Heart left ventricle (tissue), 16 donors: Measurements from ENCODE around the gene SLC4A4. TPM values are rescaled to one million over a fixed set of nuclear protein-coding genes. Genes with fewer than 3 reads are reported as not detected.
A peak's percentile ranks its signal among the peaks of the same experiment; 100 is the strongest.

Source experiments
- ATAC-seq, 4 donors: fragments of 200-7000 bp; cut with Tn5 transposase; one replicate each; pipeline ENCODE4 v1.9.1; 2020 to 2022; ENCODE audit warnings: moderate library complexity in 4 of 4, mild to moderate bottlenecking in 3 of 4, moderate number of reproducible peaks in 1 of 4
- DNase-seq, 5 donors: peaks; one replicate each; pipeline ENCODE4 v3.0.0-alpha.2; 2020
- H3K27ac ChIP-seq, 12 donors: fragments of 200-600 bp; sonication (generic) in 4 of 12; one replicate each; pipeline versions ENCODE4 v1.5.0 to v1.8.0; 2016 to 2022; ENCODE audit warnings: mild to moderate bottlenecking in 2 of 12
- H3K27me3 ChIP-seq, 9 donors: fragments of 200-600 bp; sonication (generic) in 2 of 9; one replicate each; pipeline versions ENCODE4 v1.5.1 to v1.8.0; 2016 to 2022; ENCODE audit warnings: mild to moderate bottlenecking in 3 of 9
- H3K36me3 ChIP-seq, 9 donors: fragments of 200-600 bp; sonication (generic) in 2 of 9; one replicate each; pipeline versions ENCODE4 v1.5.0 to v1.8.0; 2018 to 2022; ENCODE audit warnings: mild to moderate bottlenecking in 2 of 9
- H3K4me1 ChIP-seq, 12 donors: fragments of 200-600 bp; sonication (generic) in 4 of 12; one replicate each; pipeline versions ENCODE4 v1.5.0 to v1.8.0; 2016 to 2022; ENCODE audit warnings: mild to moderate bottlenecking in 3 of 12
- H3K4me3 ChIP-seq, 12 donors: fragments of 200-600 bp; sonication (generic) in 4 of 12; one replicate each; pipeline versions ENCODE4 v1.5.0 to v1.8.0; 2017 to 2022; ENCODE audit warnings: mild to moderate bottlenecking in 9 of 12, moderate library complexity in 4 of 12
- H3K9me3 ChIP-seq, 12 donors: fragments of 200-600 bp; sonication (generic) in 4 of 12; one replicate each; pipeline versions ENCODE4 v1.5.0 to v1.8.0; 2016 to 2022; ENCODE audit warnings: mild to moderate bottlenecking in 1 of 12
- CTCF ChIP-seq, 12 donors: fragments of 200-600 bp; sonication (generic) in 4 of 12; IDR thresholded peaks; one replicate each; pipeline versions ENCODE4 v1.5.0 to v1.8.0; 2018 to 2022; ENCODE audit warnings: antibody characterized with exemption in 12 of 12, mild to moderate bottlenecking in 5 of 12
- POLR2A ChIP-seq, 2 donors: fragments of 450-650 bp; IDR thresholded peaks; one replicate each; pipeline ENCODE4 v1.6.1; 2017; ENCODE audit warnings: antibody characterized with exemption in 2 of 2, mild to moderate bottlenecking in 2 of 2, moderate library complexity in 2 of 2
- WGBS, 4 donors: extraction: QIAGEN DNeasy Blood & Tissue Kit in 2 of 4; methylation state at CpG; one replicate each; pipeline versions ENCODE4 v1.1.5 to v1.1.7; 2013 to 2018; 5-methylcytosine and 5-hydroxymethylcytosine counted together
- intact Hi-C, 10 donors: fragments of 100-400 bp; cut with DNase I; formaldehyde crosslinking; loops; one replicate each; pipeline versions ENCODE4 v1.11.1 to v1.14.2; 2022
- polyA plus RNA-seq, 2 donors: library from polyadenylated mRNA; stranded (reverse); fragments of 200-250 nt; gene quantifications; one replicate each; pipeline ENCODE4 v1.2.3, GENCODE V29; 2013
- total RNA-seq, 9 donors: library from RNA; depleted of rRNA in 2 of 9; stranded (reverse); fragments of >200 nt in 2 of 9; fragmentation: NEBNext Ultra II Directional in 3 of 9; extraction: Animal tissue kit (Norgen Biotek cat#: 25700) in 3 of 9; gene quantifications; one replicate each; pipeline versions ENCODE4 v1.1.0 to v1.2.4, GENCODE V29; 2016 to 2023
- donor health status: ischemic (EF 13 %, LVEDD 7.1; RV severe dilation, severe dysfunction).
- donor health status: healthy with polysubstance abuse.
- donor health status: DM: no; HTN: yes; CAD: no.
- donor health status: DM: no; HTN: no; CAD: no.
- donor health status: ischemic (EF 25% LVEDD 6.9; RV normal size, moderate dysfunction).
- donor health status: ischemic (EF 25% LVEDD 5.7; RV mildly dilated, moderate dysfunction).
- donor health status: healthy.
- donor health status: DM: yes; HTN: yes; CAD: no.
- donor health status: ischemic (EF 35%, LVEDD 5.7; RV mildly dilated, moderate dysfunction).
- donor health status: nonischemic (EF 11% LVEDD 7.7; RV severe dilation, severe dysfunction).
- donor health status: DM: yes; HTN: yes; CAD: no.
- donor health status: PGD.
- donor health status: ischemic (EF 29% LVEDD 5.4; RV normal size, mild dysfunction).
- donor health status: nonischemic (EF 23%, LVEDD 6.1; RV moderate dilation, normal function).

Gene SLC4A4
- total and polyA plus RNA-seq, 11 donors: 3.7 to 48.0 (median 17.9) TPM

DNA sequence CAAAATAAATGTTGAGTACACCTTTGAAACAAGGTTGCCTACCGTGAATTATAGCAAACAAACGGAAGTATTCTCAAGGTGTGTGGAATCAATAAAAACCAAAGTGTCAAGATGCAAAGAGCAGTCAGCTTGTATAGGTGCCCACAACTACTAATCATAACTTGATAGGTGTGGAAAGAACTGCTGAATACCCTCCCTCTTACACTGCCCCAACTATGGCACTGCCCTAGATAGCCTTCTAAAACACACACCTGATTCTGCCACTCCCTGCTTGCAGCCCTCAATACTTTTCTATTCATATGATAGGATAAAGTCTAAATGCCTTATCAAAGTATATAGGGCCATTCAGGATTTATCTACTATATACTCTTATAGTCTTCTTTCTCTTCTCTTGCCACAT, 31.1 kb upstream of the SLC4A4 start:
- Histone ChIP-seq H3K4me3 (no peak overlapping the region), H3K9me3 (no peaks in the 10 kb centered on the region), H3K4me1 (no peaks in the 10 kb centered on the region), H3K27ac (no peak overlapping the region), H3K27me3 (no peaks in the 10 kb centered on the region), H3K36me3 (no peaks in the 10 kb centered on the region)
- intact Hi-C loops: no loop called here
- 91 to 96% (median 96%) methylated on average over 2 of the region's 2 CpGs for WGBS, 4 donors
- DNase-seq: no peak
- no peak for TF ChIP-seq POLR2A (IDR thresholded peaks at IDR 0.05)
- TF ChIP-seq CTCF (IDR thresholded peaks at IDR 0.05): no peak
- no peak for ATAC-seq

DNA sequence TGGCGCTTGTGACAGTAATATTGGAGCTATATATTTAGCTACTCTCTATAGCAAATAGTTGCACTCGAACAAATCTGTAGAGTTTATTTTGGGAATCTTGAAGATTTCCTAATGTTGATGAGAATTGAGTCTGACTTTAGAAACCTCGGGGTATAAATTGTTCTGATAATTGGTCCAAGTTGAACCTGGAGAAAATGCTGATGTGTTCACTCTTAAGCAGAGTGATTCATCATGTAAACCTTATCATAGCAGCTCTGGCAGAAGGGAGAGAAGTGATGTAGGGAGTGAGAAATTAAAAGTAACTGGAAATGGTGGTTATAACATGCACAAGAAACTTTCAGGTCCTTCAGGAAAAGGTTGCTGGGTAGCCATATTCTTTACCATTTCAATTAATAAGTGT, 16.4 kb upstream of the SLC4A4 start:
- Histone ChIP-seq H3K4me1 (peaks cover 0 to 12% (median 0%) of the 10 kb centered on the region in 12 donors), H3K4me3 (no peak overlapping the region), H3K27ac (no peak overlapping the region), H3K27me3 (no peaks in the 10 kb centered on the region), H3K9me3 (no peaks in the 10 kb centered on the region), H3K36me3 (no peaks in the 10 kb centered on the region)
- intact Hi-C loops: no loop called here
- DNase-seq (no peak), ATAC-seq (peak in 2 of 4 donors; percentile 47 to 51)
- 51 to 56% (median 54%) methylated on average over 3 of the region's 3 CpGs for WGBS, 4 donors
- no peak for TF ChIP-seq CTCF (IDR thresholded peaks at IDR 0.05)
- TF ChIP-seq POLR2A (IDR thresholded peaks at IDR 0.05): no peak

- Histone ChIP-seq H3K36me3 (no peaks in the 10 kb centered on the region), H3K27me3 (no peaks in the 10 kb centered on the region), H3K9me3 (peaks cover 0 to 2% (median 0%) of the 10 kb centered on the region in 12 donors), H3K27ac (no peak overlapping the region), H3K4me1 (peaks cover 0 to 8% (median 0%) of the 10 kb centered on the region in 12 donors), H3K4me3 (no peak overlapping the region)
- TF ChIP-seq POLR2A (IDR thresholded peaks at IDR 0.05) (no peak), CTCF (IDR thresholded peaks at IDR 0.05) (no peak)
- intact Hi-C loops: no loop called here
- ATAC-seq (no peak), DNase-seq (no peak)
- 86 to 91% (median 88%) methylated on average over 3 of the region's 3 CpGs for WGBS, 4 donors
Observed at GRCh38 chr4:71333368-71333767, 5.5 kb upstream of the SLC4A4 start.

- intact Hi-C loops: no loop called here
- H3K27me3 ChIP-seq: no peaks in the 10 kb centered on the region
Observed at GRCh38 chr4:71333960-71334359, 4.9 kb upstream of the SLC4A4 start.

More at GRCh38 chr4:71333960-71334359, 4.9 kb upstream of the SLC4A4 start:
- H3K36me3 ChIP-seq: no peaks in the 10 kb centered on the region
- no peak for DNase-seq
- no peak overlapping the region for H3K4me3 ChIP-seq
- H3K9me3 ChIP-seq: peaks cover 0 to 2% (median 0%) of the 10 kb centered on the region in 12 donors
- H3K4me1 ChIP-seq: peaks cover 0 to 8% (median 0%) of the 10 kb centered on the region in 12 donors
- ATAC-seq: no peak
- H3K27ac ChIP-seq: no peak overlapping the region
- TF ChIP-seq POLR2A (IDR thresholded peaks at IDR 0.05): no peak
- TF ChIP-seq CTCF (IDR thresholded peaks at IDR 0.05): no peak
